Measurements from ENCODE around the gene GABARAPL1.
A peak's percentile ranks its signal among the peaks of the same experiment; 100 is the strongest.

The GABARAPL1 gene

DNA sequence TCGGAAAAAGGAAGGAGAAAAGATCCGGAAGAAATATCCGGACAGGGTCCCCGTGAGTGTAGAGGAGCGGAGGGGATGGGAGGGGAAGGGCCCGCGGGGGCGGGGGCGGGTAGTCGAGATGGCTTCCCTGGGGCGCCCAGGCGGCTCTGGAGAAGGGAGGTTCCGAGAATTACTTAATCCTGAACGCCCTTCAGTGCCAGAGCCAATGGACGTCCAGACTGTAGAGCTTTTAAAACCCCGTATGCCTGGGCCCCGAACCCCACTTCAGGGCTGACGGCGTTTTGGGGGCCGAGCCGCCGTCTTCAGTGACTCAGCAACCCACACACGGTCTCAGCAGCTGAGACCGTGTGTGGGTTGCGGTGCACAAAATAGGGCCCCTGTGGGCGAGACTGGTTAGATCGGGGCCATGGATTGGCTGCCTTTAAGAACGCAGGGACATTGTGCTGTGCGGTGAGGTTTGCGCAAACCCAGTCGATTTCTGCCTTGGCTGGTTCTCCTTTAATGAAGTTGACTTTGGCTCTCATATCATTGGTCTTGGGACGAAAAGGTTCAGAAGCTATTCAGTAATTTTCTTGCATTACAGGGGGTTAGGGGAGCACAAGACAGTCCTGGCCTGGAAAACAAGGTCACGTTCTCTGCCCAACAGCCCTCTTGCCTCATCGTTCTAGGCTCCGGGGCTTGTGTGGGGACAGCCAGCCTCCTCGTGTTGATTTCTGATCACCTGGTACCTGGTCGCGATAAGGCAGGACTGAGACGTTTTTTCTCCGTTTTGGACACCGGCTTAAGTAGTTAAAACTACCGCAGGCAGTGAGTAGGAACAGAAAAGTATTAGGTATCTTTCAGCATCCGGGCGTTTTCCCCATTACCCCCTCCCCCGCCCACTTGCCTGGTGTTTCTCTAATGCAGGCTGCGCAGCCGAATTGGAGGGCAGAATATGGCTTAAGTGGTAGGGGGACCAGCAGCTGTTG lies 775 bp downstream of the GABARAPL1 start:
- H3K9me3 ChIP-seq (ENCODE audit: insufficient read depth, low read depth, low read length), result no peaks in the 10 kb centered on the region
- peaks cover 23% of the 10 kb centered on the region for H3K79me2 ChIP-seq (ENCODE audit: insufficient read depth, low read length)
- H3K4me2 ChIP-seq (ENCODE audit: low read depth, low read length, poor library complexity, severe bottlenecking), result peak overlapping the region; percentile 71
- H3K36me3 ChIP-seq (ENCODE audit: insufficient read depth, low read length), result no peaks in the 10 kb centered on the region
- no peaks in the 10 kb centered on the region for H3K9me2 ChIP-seq (replicated peaks; ENCODE audit: low read depth, low read length)
- peak overlapping the region; percentile 64 for H3K9ac ChIP-seq (ENCODE audit: low read depth, low read length, poor library complexity, severe bottlenecking)
- TF ChIP-seq EZH2phosphoT487 (IDR thresholded peaks at IDR 0.05; ENCODE audit: borderline replicate concordance), result no peak
- TF ChIP-seq, protein P1, sequence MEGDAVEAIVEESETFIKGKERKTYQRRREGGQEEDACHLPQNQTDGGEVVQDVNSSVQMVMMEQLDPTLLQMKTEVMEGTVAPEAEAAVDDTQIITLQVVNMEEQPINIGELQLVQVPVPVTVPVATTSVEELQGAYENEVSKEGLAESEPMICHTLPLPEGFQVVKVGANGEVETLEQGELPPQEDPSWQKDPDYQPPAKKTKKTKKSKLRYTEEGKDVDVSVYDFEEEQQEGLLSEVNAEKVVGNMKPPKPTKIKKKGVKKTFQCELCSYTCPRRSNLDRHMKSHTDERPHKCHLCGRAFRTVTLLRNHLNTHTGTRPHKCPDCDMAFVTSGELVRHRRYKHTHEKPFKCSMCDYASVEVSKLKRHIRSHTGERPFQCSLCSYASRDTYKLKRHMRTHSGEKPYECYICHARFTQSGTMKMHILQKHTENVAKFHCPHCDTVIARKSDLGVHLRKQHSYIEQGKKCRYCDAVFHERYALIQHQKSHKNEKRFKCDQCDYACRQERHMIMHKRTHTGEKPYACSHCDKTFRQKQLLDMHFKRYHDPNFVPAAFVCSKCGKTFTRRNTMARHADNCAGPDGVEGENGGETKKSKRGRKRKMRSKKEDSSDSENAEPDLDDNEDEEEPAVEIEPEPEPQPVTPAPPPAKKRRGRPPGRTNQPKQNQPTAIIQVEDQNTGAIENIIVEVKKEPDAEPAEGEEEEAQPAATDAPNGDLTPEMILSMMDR (conservative IDR thresholded peaks at IDR 0.05; ENCODE audit: low read length), result no peak
- no peaks in the 10 kb centered on the region for H4K20me1 ChIP-seq (ENCODE audit: insufficient read depth, low read length, poor library complexity, severe bottlenecking)
- H3F3A ChIP-seq (ENCODE audit: low read depth), result no peaks in the 10 kb centered on the region
- peak overlapping the region; percentile 93 for H2AFZ ChIP-seq (ENCODE audit: low read length)
- H3K4me3 ChIP-seq (ENCODE audit: low read length, poor library complexity, severe bottlenecking), result peak overlapping the region; percentile 76
- H3K27me3 ChIP-seq (ENCODE audit: insufficient read depth, low read length, poor library complexity, severe bottlenecking), result no peaks in the 10 kb centered on the region
- H3K4me1 ChIP-seq (ENCODE audit: insufficient read depth, low read length, poor library complexity, severe bottlenecking), result peaks cover 15% of the 10 kb centered on the region

DNA sequence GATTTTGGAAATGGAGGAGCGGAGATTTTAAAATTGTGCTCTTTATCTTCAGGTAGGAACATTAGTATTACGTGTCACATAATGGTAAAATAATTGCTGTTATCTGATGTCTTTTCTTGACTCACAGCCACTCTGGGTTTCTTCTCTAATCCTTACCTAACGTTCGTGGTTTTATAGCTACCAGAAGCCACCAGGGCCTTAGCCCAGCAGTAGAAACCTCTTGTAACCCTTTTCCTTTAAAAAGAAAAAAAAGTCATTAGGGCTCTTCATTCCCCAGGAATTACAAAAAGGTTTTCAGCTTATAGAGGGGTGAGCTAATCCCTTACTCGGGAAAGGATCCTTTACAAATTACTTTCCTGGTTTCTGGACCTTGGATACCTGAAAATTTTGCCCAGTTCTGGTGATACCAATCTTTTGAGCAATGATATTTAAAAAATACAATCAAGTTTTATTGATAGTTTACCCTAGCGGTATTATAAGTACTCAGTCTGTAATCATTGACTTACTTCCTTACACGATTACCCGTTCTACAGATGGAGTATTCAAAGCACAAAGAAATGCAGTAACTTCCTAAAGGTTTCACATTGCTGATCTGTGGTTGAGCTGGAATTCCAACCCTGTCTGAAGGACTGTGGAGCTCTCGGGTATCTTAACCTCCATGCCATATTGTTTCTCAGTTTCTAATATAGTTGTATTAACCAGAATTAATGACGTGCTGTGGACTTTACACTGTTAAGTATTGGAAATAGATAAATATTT lies 1.6 kb downstream of the GABARAPL1 start:
- Histone ChIP-seq H3K36me3 (ENCODE audit: insufficient read depth, low read length) (no peaks in the 10 kb centered on the region), H4K20me1 (ENCODE audit: insufficient read depth, low read length, poor library complexity, severe bottlenecking) (no peaks in the 10 kb centered on the region), H3F3A (ENCODE audit: low read depth) (no peaks in the 10 kb centered on the region), H3K9me2 (replicated peaks; ENCODE audit: low read depth, low read length) (no peaks in the 10 kb centered on the region), H2AFZ (ENCODE audit: low read length) (peak overlapping the region; percentile 93; the same call in 1 of the 2 replicates), H3K4me2 (ENCODE audit: low read depth, low read length, poor library complexity, severe bottlenecking) (peak overlapping the region; percentile 71), H3K79me2 (ENCODE audit: insufficient read depth, low read length) (peaks cover 23% of the 10 kb centered on the region), H3K4me1 (ENCODE audit: insufficient read depth, low read length, poor library complexity, severe bottlenecking) (peaks cover 15% of the 10 kb centered on the region), H3K9ac (ENCODE audit: low read depth, low read length, poor library complexity, severe bottlenecking) (peak overlapping the region; percentile 64), H3K9me3 (ENCODE audit: insufficient read depth, low read depth, low read length) (no peaks in the 10 kb centered on the region), H3K4me3 (ENCODE audit: low read length, poor library complexity, severe bottlenecking) (peak overlapping the region; percentile 76), H3K27me3 (ENCODE audit: insufficient read depth, low read length, poor library complexity, severe bottlenecking) (no peaks in the 10 kb centered on the region)
- TF ChIP-seq, protein P1 (conservative IDR thresholded peaks at IDR 0.05; ENCODE audit: low read length), result no peak
- no peak for TF ChIP-seq EZH2phosphoT487 (IDR thresholded peaks at IDR 0.05; ENCODE audit: borderline replicate concordance)

DNA sequence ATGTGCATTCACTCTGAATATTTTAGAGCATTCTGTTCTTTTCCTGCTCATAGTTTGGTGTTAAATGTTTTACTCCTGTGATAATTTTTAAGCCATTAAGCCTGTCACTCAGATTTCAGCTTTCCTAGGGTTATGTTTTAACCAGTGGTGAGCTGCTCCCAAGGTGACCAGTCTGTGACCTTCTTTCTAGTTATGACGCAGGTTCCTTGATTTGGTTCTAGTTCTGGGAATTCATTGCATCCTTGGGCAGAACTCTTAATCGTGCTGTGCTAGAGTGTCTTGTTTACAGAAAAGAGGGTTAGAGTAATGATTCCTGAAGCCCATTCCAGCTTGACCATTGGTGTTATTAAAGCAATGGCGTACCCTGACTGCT lies 2.2 kb downstream of the GABARAPL1 start:
- TF ChIP-seq, protein P1 (conservative IDR thresholded peaks at IDR 0.05; ENCODE audit: low read length), result no peak
- TF ChIP-seq EZH2phosphoT487 (IDR thresholded peaks at IDR 0.05; ENCODE audit: borderline replicate concordance), result no peak
- no peaks in the 10 kb centered on the region for H3K9me3 ChIP-seq (ENCODE audit: insufficient read depth, low read depth, low read length)
- no peaks in the 10 kb centered on the region for H3K27me3 ChIP-seq (ENCODE audit: insufficient read depth, low read length, poor library complexity, severe bottlenecking)
- no peak overlapping the region for H2AFZ ChIP-seq (ENCODE audit: low read length)
- no peaks in the 10 kb centered on the region for H3K9me2 ChIP-seq (replicated peaks; ENCODE audit: low read depth, low read length)
- peak overlapping the region; percentile 71 for H3K4me2 ChIP-seq (ENCODE audit: low read depth, low read length, poor library complexity, severe bottlenecking)
- H3K4me1 ChIP-seq (ENCODE audit: insufficient read depth, low read length, poor library complexity, severe bottlenecking), result peaks cover 15% of the 10 kb centered on the region
- H4K20me1 ChIP-seq (ENCODE audit: insufficient read depth, low read length, poor library complexity, severe bottlenecking), result no peaks in the 10 kb centered on the region
- peak overlapping the region; percentile 64 for H3K9ac ChIP-seq (ENCODE audit: low read depth, low read length, poor library complexity, severe bottlenecking)
- peak overlapping the region; percentile 76 for H3K4me3 ChIP-seq (ENCODE audit: low read length, poor library complexity, severe bottlenecking)
- H3K79me2 ChIP-seq (ENCODE audit: insufficient read depth, low read length), result peaks cover 23% of the 10 kb centered on the region
- H3K36me3 ChIP-seq (ENCODE audit: insufficient read depth, low read length), result no peaks in the 10 kb centered on the region
- H3F3A ChIP-seq (ENCODE audit: low read depth), result no peaks in the 10 kb centered on the region

Data from Loucy (cell line).